Astrocyte (in vitro differentiated cells and primary cell): Measurements from ENCODE around the gene SRL.

Experiments used
- EZH2 ChIP-seq: IDR thresholded peaks from 2 replicates; pipeline ENCODE4 v1.6.1; 2012; ENCODE audit warnings: mild to moderate bottlenecking, low read length, inconsistent platforms; ENCODE audit not compliant: insufficient read depth
- TF ChIP-seq, protein P1 (sequence below): IDR thresholded peaks from 2 replicates; pipeline ENCODE4 v1.5.1; 2011; ENCODE audit warnings: low read depth, mild to moderate bottlenecking, inconsistent platforms, low read length, moderate library complexity; ENCODE audit not compliant: insufficient read depth

- no peak for TF ChIP-seq EZH2
- TF ChIP-seq, protein P1, sequence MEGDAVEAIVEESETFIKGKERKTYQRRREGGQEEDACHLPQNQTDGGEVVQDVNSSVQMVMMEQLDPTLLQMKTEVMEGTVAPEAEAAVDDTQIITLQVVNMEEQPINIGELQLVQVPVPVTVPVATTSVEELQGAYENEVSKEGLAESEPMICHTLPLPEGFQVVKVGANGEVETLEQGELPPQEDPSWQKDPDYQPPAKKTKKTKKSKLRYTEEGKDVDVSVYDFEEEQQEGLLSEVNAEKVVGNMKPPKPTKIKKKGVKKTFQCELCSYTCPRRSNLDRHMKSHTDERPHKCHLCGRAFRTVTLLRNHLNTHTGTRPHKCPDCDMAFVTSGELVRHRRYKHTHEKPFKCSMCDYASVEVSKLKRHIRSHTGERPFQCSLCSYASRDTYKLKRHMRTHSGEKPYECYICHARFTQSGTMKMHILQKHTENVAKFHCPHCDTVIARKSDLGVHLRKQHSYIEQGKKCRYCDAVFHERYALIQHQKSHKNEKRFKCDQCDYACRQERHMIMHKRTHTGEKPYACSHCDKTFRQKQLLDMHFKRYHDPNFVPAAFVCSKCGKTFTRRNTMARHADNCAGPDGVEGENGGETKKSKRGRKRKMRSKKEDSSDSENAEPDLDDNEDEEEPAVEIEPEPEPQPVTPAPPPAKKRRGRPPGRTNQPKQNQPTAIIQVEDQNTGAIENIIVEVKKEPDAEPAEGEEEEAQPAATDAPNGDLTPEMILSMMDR = no peak
These were observed 61.4 kb downstream of the SRL start for GRCh38 chr16:4180511-4180910.
